Measurements from ENCODE around the gene FSTL4.

FSTL4 gene

GRCh38 chr5:133361922-133362321, 250.4 kb downstream of the FSTL4 start:
- no peak for DNase-seq

- no peak for DNase-seq
These were observed 251.5 kb downstream of the FSTL4 start for GRCh38 chr5:133360693-133361472.

GRCh38 chr5:133359861-133360260, 252.5 kb downstream of the FSTL4 start:
- DNase-seq = no peak

- no peak for DNase-seq
These were observed 254.1 kb downstream of the FSTL4 start for GRCh38 chr5:133358271-133358670.

GRCh38 chr5:133357758-133358157, 254.6 kb downstream of the FSTL4 start:
- no peak for DNase-seq

- no peak for DNase-seq
These were observed 255.3 kb downstream of the FSTL4 start for GRCh38 chr5:133356984-133357421.

DNA sequence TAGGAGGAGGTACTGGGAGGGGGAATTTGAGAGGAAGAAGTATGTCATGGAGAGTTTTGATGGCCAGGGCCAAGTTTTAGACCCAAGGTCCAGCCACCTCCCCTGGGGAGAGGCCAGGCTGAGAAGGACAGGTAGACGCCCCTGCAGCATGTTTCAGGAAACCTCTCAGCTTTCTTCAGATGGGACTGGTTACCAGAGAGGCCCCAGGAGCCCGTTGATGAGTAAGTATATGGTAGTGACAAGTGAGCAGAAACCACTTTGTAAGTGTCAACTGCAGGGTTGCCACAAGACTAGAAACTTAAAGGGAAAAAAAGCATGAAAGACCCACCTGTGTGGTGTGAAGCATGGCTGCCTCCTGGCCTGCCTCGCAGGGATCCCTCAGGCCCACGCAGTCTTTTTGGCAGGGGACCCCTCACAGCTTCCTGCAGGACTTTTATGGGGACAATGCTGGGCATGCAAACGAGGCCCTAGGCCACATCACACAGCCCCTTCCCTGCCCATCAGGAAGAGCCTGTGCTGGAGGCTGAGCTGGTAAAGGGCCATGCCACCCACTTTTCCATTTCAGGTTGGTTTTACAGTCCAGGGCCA, 255.9 kb downstream of the FSTL4 start:
- no peak for DNase-seq

DNA sequence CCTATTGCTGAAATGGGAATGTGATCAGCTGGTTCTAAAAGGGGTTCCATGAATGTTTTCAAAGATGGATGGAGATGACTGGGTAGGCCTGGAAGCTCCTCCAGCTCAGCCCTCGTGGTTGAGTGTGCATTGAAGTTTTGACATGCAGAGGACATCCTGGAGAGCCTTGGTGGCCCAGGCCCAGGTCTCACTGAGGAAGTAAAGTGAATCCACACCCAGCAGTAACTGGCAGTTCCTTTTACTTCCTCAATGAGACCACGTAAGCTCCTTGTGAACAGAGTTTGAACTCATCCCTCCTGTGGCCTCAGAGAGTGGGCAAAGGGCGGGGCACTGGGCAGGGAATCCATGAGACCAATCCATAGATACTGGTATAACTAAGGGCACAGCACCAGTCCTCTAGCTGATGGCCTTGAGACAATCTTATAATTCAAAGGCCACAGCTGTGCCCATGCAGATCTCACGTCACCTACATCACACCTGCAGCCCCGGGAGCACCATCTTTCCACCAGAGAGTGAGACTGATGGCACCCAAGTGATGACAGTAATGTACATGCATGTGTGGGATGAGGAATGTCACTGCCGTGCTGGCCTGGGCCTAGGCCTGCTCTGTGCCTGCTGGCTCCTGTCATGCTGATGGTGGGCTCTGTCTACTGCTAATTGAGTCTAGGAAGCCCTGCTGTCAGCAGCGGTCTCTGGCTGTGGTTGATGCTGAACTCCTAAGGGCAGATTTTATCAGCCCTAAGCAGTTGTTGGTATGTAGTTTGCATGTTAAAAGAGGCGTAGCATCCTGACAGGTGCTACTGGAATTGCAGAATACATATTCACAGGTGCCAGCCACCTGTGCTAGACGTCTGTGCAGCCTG, 257.8 kb downstream of the FSTL4 start:
- DNase-seq = no peak

DNA sequence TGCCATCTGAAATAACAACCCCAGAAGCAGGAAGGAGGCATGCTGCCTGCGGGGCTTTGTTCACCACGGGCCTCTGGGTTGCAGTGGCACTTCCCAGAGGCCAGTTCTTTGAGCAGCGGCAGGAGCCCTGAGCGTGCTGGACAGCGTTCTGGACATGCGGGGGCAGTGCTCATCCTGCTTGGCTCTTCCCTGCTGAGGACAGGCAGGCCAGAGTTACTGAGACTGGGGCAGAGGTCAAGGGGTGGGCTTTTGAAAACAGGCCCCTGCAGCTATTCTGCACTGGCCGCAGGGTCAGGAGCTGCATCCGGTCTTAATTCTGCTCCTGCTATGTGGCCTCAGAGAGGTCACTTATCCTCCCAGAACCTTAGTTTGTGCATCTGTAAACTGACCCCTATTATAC, 258.6 kb downstream of the FSTL4 start:
- DNase-seq = no peak

DNA sequence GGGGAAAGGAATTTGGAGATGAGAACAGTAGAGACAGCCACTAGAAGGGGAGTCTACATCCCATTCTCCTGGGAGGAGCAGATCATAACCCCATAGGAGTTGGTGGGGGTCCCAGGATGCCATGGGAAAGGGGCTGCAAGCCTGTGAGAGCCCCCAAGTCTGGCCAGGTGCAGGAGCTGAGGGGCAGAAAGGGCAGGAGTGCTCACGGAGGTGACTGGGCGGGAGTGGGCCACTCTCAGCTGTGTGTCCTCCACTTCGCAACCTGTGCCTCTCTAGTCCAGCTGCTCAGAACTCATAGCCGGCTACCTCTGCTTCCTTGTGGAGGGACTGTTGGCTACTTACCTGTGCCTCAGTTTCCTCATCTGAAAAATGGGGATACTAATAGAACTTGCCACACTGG, 263.9 kb downstream of the FSTL4 start:
- DNase-seq = no peak

DNA sequence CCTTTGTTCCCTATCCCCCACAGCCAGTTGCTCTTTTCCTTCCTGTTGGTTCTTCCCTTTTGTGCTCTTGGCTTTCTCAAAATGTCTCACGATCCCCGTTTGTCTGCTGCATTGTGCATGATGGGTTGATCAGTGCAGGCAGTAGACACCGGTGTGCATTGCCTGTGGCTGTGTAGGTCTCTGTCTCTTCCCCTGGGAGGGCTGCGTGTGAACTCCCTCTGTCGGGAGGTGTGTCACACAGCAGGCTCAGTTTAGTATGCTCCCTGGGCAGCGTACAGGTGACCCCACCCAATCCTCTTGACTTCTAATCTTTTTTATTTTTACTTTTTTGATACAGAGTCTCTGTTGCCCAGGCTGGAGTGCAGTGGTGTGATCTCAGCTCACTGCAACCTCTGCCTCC, 265.3 kb downstream of the FSTL4 start:
- no peak for DNase-seq

DNA sequence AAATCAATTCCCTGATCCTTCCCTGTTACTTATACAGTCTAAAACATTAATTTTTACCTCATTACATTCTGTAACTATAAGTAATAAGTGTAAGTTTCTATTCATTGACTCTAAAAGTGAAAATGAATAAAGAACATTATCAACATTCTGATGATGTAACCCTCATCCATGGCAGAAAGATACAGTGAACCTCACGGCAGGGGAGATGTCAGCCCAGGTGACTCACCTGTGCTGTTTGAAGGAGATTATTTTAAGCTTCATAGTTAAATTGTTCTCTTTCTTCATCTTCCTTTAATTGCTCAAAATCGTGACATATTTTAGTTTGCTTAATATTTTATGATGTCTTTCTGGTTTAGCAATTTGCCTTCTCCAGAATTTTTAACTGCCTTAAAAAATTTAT, 268.1 kb downstream of the FSTL4 start:
- no peak for DNase-seq

- no peak for DNase-seq
These were observed 269.1 kb downstream of the FSTL4 start for GRCh38 chr5:133343196-133343595.

GRCh38 chr5:133341915-133342710, 270.2 kb downstream of the FSTL4 start:
- DNase-seq = no peak

GRCh38 chr5:133341296-133341695, 271.0 kb downstream of the FSTL4 start:
- DNase-seq = no peak

GRCh38 chr5:133340822-133341221, 271.5 kb downstream of the FSTL4 start:
- no peak for DNase-seq

GRCh38 chr5:133340002-133340755, 272.2 kb downstream of the FSTL4 start:
- DNase-seq = no peak

DNA sequence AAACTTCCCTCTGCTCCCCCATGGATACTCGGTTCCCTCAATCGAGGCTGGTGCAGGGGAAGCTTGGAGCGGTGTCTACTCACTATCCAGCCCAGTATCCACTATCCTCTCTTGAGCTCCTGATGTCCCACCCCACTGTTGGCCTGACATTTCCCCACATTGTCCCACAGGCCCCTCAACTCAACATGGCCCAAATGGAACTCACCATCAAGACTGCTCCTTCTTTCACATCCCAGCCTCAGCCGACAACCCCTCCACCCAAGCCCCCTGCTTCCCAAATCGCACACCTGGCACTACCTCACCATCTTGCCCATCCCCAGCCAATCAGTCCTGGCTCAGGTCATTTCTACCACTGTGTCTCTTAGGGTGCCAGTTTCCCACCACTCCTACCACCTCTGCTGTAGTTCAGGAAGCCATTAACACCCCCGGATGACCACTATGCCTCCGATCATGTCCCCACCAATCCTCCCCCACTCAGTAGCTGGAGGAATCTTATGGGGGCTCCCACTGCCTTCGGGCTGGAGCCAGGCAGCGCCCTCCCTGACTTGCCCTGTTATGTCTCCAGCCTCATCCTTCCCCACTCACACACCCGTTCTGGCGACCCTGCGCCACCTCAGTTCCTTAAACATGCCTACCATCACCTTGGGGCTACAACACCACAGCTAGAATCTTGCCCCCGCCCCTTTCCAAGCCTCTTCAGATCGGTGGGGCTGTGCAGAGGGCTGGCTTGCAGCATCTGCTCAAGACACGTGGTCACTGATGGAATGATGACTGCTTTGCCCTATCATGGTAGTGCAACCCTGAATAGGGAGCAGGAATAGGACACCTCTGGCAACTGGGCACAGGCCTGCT, 273.6 kb downstream of the FSTL4 start:
- DNase-seq = no peak

DNA sequence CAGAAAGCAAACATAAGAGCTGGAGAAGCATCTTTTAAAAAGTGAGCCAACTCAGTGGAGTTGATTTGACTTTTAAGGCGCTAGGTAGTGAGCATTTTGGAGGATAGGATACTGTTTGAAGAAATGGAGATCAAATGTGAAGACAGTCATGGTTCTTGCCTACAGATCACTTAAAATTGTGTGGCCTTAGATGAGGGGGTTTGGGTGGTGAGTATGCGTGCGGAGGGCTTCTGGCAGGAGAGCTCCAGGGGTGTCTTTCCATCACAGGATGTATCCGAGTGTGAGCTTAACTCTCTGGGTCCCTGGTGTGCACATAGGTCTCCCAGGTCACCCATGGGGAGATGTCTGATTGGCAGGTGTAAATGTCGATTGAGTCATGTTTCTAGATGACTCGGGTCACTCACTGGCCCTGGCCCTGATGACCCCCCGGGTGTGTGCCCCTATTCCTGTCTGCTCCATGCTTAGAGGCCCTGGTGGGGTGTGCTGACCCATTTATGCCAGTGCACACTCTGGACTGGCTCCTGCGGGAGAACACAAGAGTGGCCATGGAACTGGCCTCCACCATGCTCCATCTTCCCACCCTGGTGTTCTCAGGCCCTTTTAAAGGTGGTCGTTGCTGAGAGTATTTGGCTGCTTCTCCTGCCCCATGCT, 274.4 kb downstream of the FSTL4 start:
- DNase-seq = no peak

DNA sequence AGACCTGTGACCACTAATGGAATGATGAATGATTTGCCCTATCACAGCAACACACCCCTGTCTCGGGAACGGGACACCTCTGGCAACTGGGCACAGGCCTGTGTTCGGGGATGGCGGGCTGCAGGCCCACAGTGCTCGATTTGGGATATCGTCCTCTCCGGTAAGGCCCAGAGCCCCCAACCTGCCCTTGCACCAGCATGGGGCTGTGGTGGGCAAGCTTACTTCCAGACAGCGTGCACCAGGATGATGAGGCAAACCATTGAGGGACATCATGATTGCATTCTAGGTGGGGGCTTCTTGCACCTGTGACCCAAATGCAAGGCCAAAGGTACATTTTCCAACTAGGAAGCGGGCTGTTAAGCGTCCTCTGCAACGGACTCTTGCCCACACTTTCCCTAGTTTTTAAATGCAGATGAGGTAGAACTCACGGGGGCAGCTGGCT, 275.4 kb downstream of the FSTL4 start:
- DNase-seq = no peak
